PFSK-1 (cell line): Measurements from ENCODE around the gene PSKH1.

ENCODE experiments used
- FOXP2 ChIP-seq: optimal IDR thresholded peaks from 2 replicates; pipeline ENCODE3; 2011; ENCODE audit warnings: borderline replicate concordance, control low read depth, inconsistent platforms; ENCODE audit not compliant: insufficient read depth; ENCODE audit errors: extremely low read length, extremely low read depth
- POLR2AphosphoS5 ChIP-seq: IDR thresholded peaks from 2 replicates; pipeline ENCODE4 v1.6.1; 2012; ENCODE audit warnings: low read depth, mild to moderate bottlenecking, control low read depth, low read length, moderate library complexity
- REST ChIP-seq, 2 experiments: IDR thresholded peaks; 2 replicates each; pipeline versions ENCODE4 v1.6.1 to v1.8.0; 2011 to 2012; ENCODE audit warnings: low read depth in 2 of 2, low read length in 2 of 2, control low read depth in 1 of 2, inconsistent platforms in 1 of 2, mild to moderate bottlenecking in 1 of 2, moderate library complexity in 1 of 2; ENCODE audit not compliant: insufficient read depth in 1 of 2
- SIN3A ChIP-seq: IDR thresholded peaks from 2 replicates; pipeline ENCODE4 v1.6.1; 2012; ENCODE audit warnings: mild to moderate bottlenecking, low read length, moderate library complexity, borderline replicate concordance; ENCODE audit not compliant: insufficient read depth
- TAF1 ChIP-seq: IDR thresholded peaks from 2 replicates; pipeline ENCODE4 v1.6.1; 2012; ENCODE audit warnings: low read length, control low read depth, borderline replicate concordance; ENCODE audit not compliant: insufficient read depth

The PSKH1 gene

GRCh38 chr16:67976205-67976604 lies 83.2 kb downstream of the PSKH1 start:
- TF ChIP-seq TAF1 (no peak), SIN3A (no peak), REST (IDR thresholded peaks at IDR 0.05; ENCODE audit: insufficient read depth in 1 of 2, low read depth in 2 of 2, low read length in 2 of 2) (no peak), FOXP2 (no peak), POLR2AphosphoS5 (no peak)

GRCh38 chr16:67977005-67977404 lies 84.0 kb downstream of the PSKH1 start:
- no peak for TF ChIP-seq REST (IDR thresholded peaks at IDR 0.05; ENCODE audit: insufficient read depth in 1 of 2, low read depth in 2 of 2, low read length in 2 of 2)
- no peak for TF ChIP-seq FOXP2
- no peak for TF ChIP-seq POLR2AphosphoS5
- TF ChIP-seq SIN3A: no peak
- no peak for TF ChIP-seq TAF1

GRCh38 chr16:67977469-67978227 lies 84.6 kb downstream of the PSKH1 start:
- TF ChIP-seq POLR2AphosphoS5: no peak
- TF ChIP-seq REST (IDR thresholded peaks at IDR 0.05; ENCODE audit: insufficient read depth in 1 of 2, low read depth in 2 of 2, low read length in 2 of 2): no peak
- TF ChIP-seq TAF1: no peak
- TF ChIP-seq FOXP2: no peak
- no peak for TF ChIP-seq SIN3A
